Muscle layer of duodenum (tissue), 2 donors: ENCODE results near the gene TBC1D9.

Experiments used
- H3K27ac ChIP-seq: one replicate; pipeline ENCODE4 v1.7.0; 2013; ENCODE audit warnings: mild to moderate bottlenecking, low read length
- H3K27me3 ChIP-seq: one replicate; pipeline ENCODE4 v1.7.0; 2013; ENCODE audit warnings: low read depth, mild to moderate bottlenecking, control low read depth, low read length
- H3K36me3 ChIP-seq, 2 donors: one replicate each; pipeline ENCODE4 v1.7.0; 2013; ENCODE audit warnings: low read length in 2 of 2, control low read depth in 1 of 2, mild to moderate bottlenecking in 1 of 2; ENCODE audit not compliant: insufficient read depth in 2 of 2, control insufficient read depth in 1 of 2
- H3K4me1 ChIP-seq, 2 donors: one replicate each; pipeline ENCODE4 v1.7.0; 2013; ENCODE audit warnings: low read length in 2 of 2, mild to moderate bottlenecking in 2 of 2, control low read depth in 1 of 2, moderate library complexity in 1 of 2; ENCODE audit not compliant: insufficient read depth in 2 of 2, control insufficient read depth in 1 of 2
- H3K4me3 ChIP-seq, 2 donors: one replicate each; pipeline ENCODE4 v1.7.0; 2013; ENCODE audit warnings: low read length in 2 of 2, low read depth in 1 of 2, mild to moderate bottlenecking in 1 of 2
- H3K9me3 ChIP-seq, 2 donors: one replicate each; pipeline ENCODE4 v1.7.0; 2013; ENCODE audit warnings: low read length in 2 of 2, control low read depth in 1 of 2, mild to moderate bottlenecking in 1 of 2; ENCODE audit not compliant: control insufficient read depth in 1 of 2
- donor health status: healthy.

The TBC1D9 gene

GRCh38 chr4:140604544-140604943, 151.6 kb downstream of the TBC1D9 start:
- peaks cover 0 to under 1% of the 10 kb centered on the region in 2 donors for H3K4me1 ChIP-seq
- no peaks in the 10 kb centered on the region for H3K27me3 ChIP-seq
- no peak overlapping the region for H3K4me3 ChIP-seq
- H3K36me3 ChIP-seq = no peaks in the 10 kb centered on the region
- no peaks in the 10 kb centered on the region for H3K9me3 ChIP-seq
- H3K27ac ChIP-seq = no peak overlapping the region

DNA sequence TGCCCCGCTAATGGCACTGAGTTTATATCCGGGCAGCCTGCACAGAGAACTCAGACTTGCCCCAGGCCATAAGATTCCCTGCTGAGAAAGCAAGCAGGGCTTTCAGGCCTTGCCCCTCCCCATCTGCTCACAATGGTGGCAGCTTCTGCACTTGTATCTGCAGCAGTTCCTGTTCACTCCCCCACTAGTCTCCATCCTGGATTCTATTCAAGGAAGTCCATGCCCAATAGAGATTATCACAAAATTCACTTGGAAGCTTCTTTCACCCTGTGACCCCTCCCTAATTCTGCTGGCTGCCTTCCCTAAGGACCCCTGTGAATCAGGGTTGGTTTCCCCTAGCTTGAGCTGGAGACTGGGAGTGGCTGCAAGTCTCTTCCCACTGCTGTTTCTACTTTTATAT, 152.9 kb downstream of the TBC1D9 start:
- Histone ChIP-seq H3K27ac (no peak overlapping the region), H3K9me3 (no peaks in the 10 kb centered on the region), H3K36me3 (no peaks in the 10 kb centered on the region), H3K4me3 (no peak overlapping the region), H3K4me1 (no peaks in the 10 kb centered on the region), H3K27me3 (no peaks in the 10 kb centered on the region)

DNA sequence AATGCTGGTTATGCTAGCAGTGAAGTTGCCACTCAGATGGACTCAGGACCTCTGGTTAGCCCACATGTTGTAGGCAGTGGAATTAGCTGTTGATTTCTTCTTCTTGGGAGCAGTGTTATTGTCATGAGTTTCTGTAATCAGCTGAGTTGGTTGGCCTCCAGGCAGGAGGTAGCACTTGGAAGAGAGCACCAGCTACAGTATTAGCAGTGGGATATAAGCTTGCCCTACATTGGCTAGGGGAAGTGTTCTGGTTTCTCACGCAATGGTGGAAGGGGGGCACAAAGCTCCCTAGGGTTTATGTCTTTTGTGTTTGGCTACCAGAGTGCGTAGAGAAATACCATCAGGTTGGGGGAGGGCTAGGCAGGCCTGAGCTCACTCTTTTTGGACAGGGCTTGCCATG, 153.5 kb downstream of the TBC1D9 start:
- H3K27ac ChIP-seq = no peak overlapping the region
- no peaks in the 10 kb centered on the region for H3K9me3 ChIP-seq
- H3K36me3 ChIP-seq = no peaks in the 10 kb centered on the region
- H3K4me3 ChIP-seq = no peak overlapping the region
- no peaks in the 10 kb centered on the region for H3K27me3 ChIP-seq
- no peaks in the 10 kb centered on the region for H3K4me1 ChIP-seq

- Histone ChIP-seq H3K4me3 (no peak overlapping the region), H3K36me3 (no peaks in the 10 kb centered on the region), H3K27ac (no peak overlapping the region), H3K9me3 (no peaks in the 10 kb centered on the region), H3K4me1 (no peaks in the 10 kb centered on the region), H3K27me3 (no peaks in the 10 kb centered on the region)
Measured at GRCh38 chr4:140600408-140600807, 155.8 kb downstream of the TBC1D9 start.

DNA sequence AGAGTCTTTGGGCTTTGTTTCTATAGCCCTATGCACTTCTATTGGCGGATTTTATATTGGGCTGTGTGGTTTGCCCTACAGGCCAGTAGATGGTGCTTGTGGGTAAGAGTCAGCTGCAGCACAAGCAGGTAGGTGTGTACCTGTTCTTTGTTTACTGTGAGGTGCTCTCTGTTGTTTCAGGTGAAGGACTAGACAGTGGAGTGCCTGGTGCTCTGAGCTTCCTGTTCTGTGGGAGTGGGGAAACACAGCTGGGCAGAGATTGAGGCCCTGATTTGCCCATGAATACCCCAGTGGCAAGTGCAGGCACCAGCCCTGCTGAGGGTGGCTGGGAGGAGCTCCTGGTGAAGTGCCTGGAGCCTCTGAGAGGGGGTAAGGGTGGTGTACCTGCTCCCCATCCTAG, 161.1 kb downstream of the TBC1D9 start:
- Histone ChIP-seq H3K4me1 (no peaks in the 10 kb centered on the region), H3K4me3 (no peak overlapping the region), H3K27ac (no peak overlapping the region), H3K27me3 (no peaks in the 10 kb centered on the region), H3K36me3 (no peaks in the 10 kb centered on the region), H3K9me3 (peaks cover 0 to 10% of the 10 kb centered on the region in 2 donors)

DNA sequence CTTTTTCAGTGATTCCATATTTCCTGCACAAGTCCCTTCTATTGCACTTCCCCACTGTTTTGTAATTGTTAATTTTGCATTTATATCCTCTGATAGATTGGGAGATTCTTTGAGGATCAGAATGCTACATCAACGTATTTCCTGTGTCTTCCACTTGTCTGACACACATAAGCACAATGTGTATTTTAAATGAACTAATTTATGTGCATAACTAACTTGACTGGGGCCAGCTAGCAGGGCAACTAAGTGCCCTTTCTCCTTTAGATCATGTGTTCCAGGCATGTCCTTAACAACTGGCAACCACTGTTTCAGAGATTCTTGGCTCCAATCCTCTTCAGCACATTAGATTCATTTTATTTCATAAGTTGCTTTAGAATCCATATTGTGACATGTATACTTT, 171.7 kb downstream of the TBC1D9 start:
- Histone ChIP-seq H3K4me1 (peaks cover 0 to 2% of the 10 kb centered on the region in 2 donors), H3K4me3 (no peak overlapping the region), H3K36me3 (no peaks in the 10 kb centered on the region), H3K27me3 (no peaks in the 10 kb centered on the region), H3K27ac (no peak overlapping the region), H3K9me3 (no peaks in the 10 kb centered on the region)

- Histone ChIP-seq H3K36me3 (no peaks in the 10 kb centered on the region), H3K9me3 (no peaks in the 10 kb centered on the region), H3K4me3 (no peak overlapping the region), H3K4me1 (peaks cover 0 to 5% of the 10 kb centered on the region in 2 donors), H3K27ac (no peak overlapping the region), H3K27me3 (peaks cover 4% of the 10 kb centered on the region)
Measured at GRCh38 chr4:140581078-140581477, 175.1 kb downstream of the TBC1D9 start.

GRCh38 chr4:140579278-140579677, 176.9 kb downstream of the TBC1D9 start:
- Histone ChIP-seq H3K27me3 (peaks cover 4% of the 10 kb centered on the region), H3K4me1 (peaks cover 0 to 5% of the 10 kb centered on the region in 2 donors), H3K36me3 (no peaks in the 10 kb centered on the region), H3K4me3 (no peak overlapping the region), H3K27ac (no peak overlapping the region), H3K9me3 (no peaks in the 10 kb centered on the region)

DNA sequence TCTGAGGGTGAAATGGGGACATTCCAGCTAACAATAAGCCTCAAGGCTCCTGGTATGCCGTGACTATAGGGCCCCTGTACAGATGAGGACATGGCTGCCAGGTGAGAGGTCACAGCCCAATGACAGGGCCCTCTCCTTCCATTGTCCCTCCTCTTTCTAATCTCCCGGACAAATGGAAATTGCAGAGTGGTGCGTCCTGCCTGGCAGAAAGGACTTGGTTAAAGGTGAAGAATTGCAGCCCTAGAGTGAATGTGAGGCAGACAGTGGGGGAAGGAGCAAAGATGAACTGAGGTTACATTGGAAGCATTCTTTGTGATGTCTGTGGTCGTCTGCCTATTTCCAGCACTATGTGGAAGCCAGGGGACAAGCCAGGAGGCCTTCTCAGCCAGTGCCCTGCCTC, 180.7 kb downstream of the TBC1D9 start:
- Histone ChIP-seq H3K27me3 (peaks cover 10% of the 10 kb centered on the region), H3K36me3 (no peaks in the 10 kb centered on the region), H3K9me3 (peaks cover 5 to 7% of the 10 kb centered on the region in 2 donors), H3K4me1 (peaks cover 0 to 5% of the 10 kb centered on the region in 2 donors), H3K27ac (no peak overlapping the region), H3K4me3 (no peak overlapping the region)

DNA sequence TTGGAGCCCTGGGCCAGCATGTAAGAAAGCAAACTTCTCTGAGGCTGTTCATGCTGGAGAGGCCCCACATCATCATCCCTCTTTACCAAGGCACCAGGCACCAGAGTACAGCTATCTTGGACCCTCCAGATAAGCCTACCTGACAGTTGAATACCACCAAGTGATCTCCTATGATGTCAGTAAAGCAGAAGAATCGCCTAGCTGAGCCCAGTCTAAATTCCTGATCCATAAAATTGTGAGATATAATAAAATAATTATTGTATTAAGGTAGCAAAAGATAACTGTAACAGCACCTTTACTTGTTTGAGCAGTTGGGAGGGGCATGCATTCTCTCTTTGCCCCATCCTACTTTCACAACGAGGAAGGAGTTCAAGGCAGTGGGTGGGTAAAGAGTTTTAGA, 184.6 kb downstream of the TBC1D9 start:
- peaks cover 40% of the 10 kb centered on the region for H3K27me3 ChIP-seq
- no peak overlapping the region for H3K4me3 ChIP-seq
- peaks cover 9 to 14% of the 10 kb centered on the region in 2 donors for H3K4me1 ChIP-seq
- peaks cover 5 to 7% of the 10 kb centered on the region in 2 donors for H3K9me3 ChIP-seq
- H3K36me3 ChIP-seq = no peaks in the 10 kb centered on the region
- no peak overlapping the region for H3K27ac ChIP-seq
